GM12872 (cell line): ENCODE measurements around the gene IL4R.

ENCODE experiments used
- CTCF ChIP-seq: IDR thresholded peaks from 3 replicates; pipeline ENCODE4 v1.5.1; 2011; ENCODE audit warnings: low read depth, mild to moderate bottlenecking, low read length, moderate library complexity; ENCODE audit not compliant: insufficient read depth

Gene IL4R

GRCh38 chr16:27324851-27325301 is 11.1 kb downstream of the IL4R start:
- TF ChIP-seq CTCF = no peak

GRCh38 chr16:27325736-27326135 is 12.0 kb downstream of the IL4R start:
- TF ChIP-seq CTCF = no peak

GRCh38 chr16:27326251-27326650 is 12.5 kb downstream of the IL4R start:
- TF ChIP-seq CTCF = no peak

- no peak for TF ChIP-seq CTCF
These were observed 13.2 kb downstream of the IL4R start for GRCh38 chr16:27326738-27327585.

- TF ChIP-seq CTCF = no peak
These were observed 13.8 kb downstream of the IL4R start for GRCh38 chr16:27327586-27327915.

GRCh38 chr16:27328937-27329336 is 15.2 kb downstream of the IL4R start:
- no peak for TF ChIP-seq CTCF

- no peak for TF ChIP-seq CTCF
These were observed 16.8 kb downstream of the IL4R start for GRCh38 chr16:27330542-27330941.
